Measurements from ENCODE around the gene ARHGAP26. TPM values are rescaled to one million over a fixed set of nuclear protein-coding genes. Genes with fewer than 3 reads are reported as not detected.

Gene ARHGAP26
- total RNA-seq, 1 donor from 2014 or later, result 20.1 TPM

GRCh38 chr5:143245929-143246561 is 475.9 kb downstream of the ARHGAP26 start:
- no peak for TF ChIP-seq CTCF (IDR thresholded peaks at IDR 0.05; ENCODE audit: partially characterized antibody, unreplicated experiment)
- H3K9me3 Mint-ChIP-seq (ENCODE audit: unreplicated experiment), result no peaks in the 10 kb centered on the region
- DNase-seq, result no peak
- peak overlapping the region; percentile 77 for H3K27ac Mint-ChIP-seq (ENCODE audit: unreplicated experiment)
- peaks cover 7% of the 10 kb centered on the region for H3K36me3 Mint-ChIP-seq (ENCODE audit: unreplicated experiment)
- no peak overlapping the region for H3K4me3 Mint-ChIP-seq (ENCODE audit: unreplicated experiment)
- no peaks in the 10 kb centered on the region for H3K4me1 Mint-ChIP-seq (ENCODE audit: low read depth, unreplicated experiment)
- no peaks in the 10 kb centered on the region for H3K27me3 Mint-ChIP-seq (ENCODE audit: unreplicated experiment)

GRCh38 chr5:143247134-143247815 is 477.1 kb downstream of the ARHGAP26 start:
- Mint-ChIP-seq H3K4me3 (ENCODE audit: unreplicated experiment) (no peak overlapping the region), H3K9me3 (ENCODE audit: unreplicated experiment) (no peaks in the 10 kb centered on the region), H3K36me3 (ENCODE audit: unreplicated experiment) (peaks cover 7% of the 10 kb centered on the region), H3K27me3 (ENCODE audit: unreplicated experiment) (no peaks in the 10 kb centered on the region), H3K27ac (ENCODE audit: unreplicated experiment) (no peak overlapping the region), H3K4me1 (ENCODE audit: low read depth, unreplicated experiment) (no peaks in the 10 kb centered on the region)
- TF ChIP-seq CTCF (IDR thresholded peaks at IDR 0.05; ENCODE audit: partially characterized antibody, unreplicated experiment), result no peak
- DNase-seq, result no peak

GRCh38 chr5:143248391-143248790 is 478.2 kb downstream of the ARHGAP26 start:
- Mint-ChIP-seq H3K4me3 (ENCODE audit: unreplicated experiment) (no peak overlapping the region), H3K9me3 (ENCODE audit: unreplicated experiment) (no peaks in the 10 kb centered on the region), H3K4me1 (ENCODE audit: low read depth, unreplicated experiment) (no peaks in the 10 kb centered on the region), H3K27ac (ENCODE audit: unreplicated experiment) (no peak overlapping the region), H3K27me3 (ENCODE audit: unreplicated experiment) (no peaks in the 10 kb centered on the region), H3K36me3 (ENCODE audit: unreplicated experiment) (peaks cover 7% of the 10 kb centered on the region)
- DNase-seq, result no peak
- TF ChIP-seq CTCF (IDR thresholded peaks at IDR 0.05; ENCODE audit: partially characterized antibody, unreplicated experiment), result no peak

- Mint-ChIP-seq H3K27me3 (ENCODE audit: unreplicated experiment) (no peaks in the 10 kb centered on the region), H3K4me1 (ENCODE audit: low read depth, unreplicated experiment) (no peaks in the 10 kb centered on the region), H3K36me3 (ENCODE audit: unreplicated experiment) (peaks cover 7% of the 10 kb centered on the region), H3K9me3 (ENCODE audit: unreplicated experiment) (no peaks in the 10 kb centered on the region), H3K4me3 (ENCODE audit: unreplicated experiment) (no peak overlapping the region), H3K27ac (ENCODE audit: unreplicated experiment) (no peak overlapping the region)
- no peak for DNase-seq
- no peak for TF ChIP-seq CTCF (IDR thresholded peaks at IDR 0.05; ENCODE audit: partially characterized antibody, unreplicated experiment)
Observed at GRCh38 chr5:143248822-143249579, 478.8 kb downstream of the ARHGAP26 start.

Measured in glutamatergic neuron (in vitro differentiated cells).